Measurements from ENCODE around the gene GGA1. TPM values are rescaled to one million over a fixed set of nuclear protein-coding genes. Genes with fewer than 3 reads are reported as not detected.
"Not testable (repeated sequence)": the region's sequence is repeated elsewhere in the genome, so short reads cannot be mapped to it uniquely, and the experiment has no call there.

The GGA1 gene
- total RNA-seq, 4 donors from 2014 or later, result 30.3 to 44.7 (median 40.9) TPM

DNA sequence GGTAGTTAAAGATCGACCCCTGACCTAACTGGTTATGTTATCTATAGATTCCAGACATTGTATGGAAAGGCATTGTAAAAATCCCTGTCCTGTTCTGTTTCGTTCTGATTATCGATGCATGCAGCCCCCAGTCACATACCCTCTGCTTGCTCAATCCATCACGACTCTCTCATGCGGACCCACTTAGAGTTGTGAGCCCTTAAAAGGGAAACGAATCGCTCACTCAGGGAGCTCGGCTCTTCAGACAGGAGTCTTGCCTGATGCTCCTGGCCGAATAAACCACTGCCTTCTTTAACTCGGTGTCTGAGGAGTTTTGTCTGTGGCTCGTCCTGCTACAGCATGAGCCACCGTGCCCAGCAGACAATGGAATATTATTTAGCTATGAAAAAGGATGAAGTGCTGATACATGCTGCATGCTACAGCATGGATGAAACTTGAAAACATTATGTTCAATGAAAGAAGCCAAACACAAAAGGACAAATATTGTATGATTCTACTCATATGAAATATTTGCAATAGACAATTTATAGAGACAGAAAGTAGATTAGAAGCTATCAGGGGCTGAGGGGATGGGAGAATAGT lies 16.7 kb upstream of the GGA1 start:
- 88% methylated on average over 12 of the region's 12 CpGs for WGBS
- no peak overlapping the region for H3K27ac ChIP-seq (replicated peaks in 1 of 4)
- H3K9me3 ChIP-seq, result no peaks in the 10 kb centered on the region
- H3K4me3 ChIP-seq, result peak overlapping the region in 1 of 4 donors; percentile 21
- no peaks in the 10 kb centered on the region for H3K36me3 ChIP-seq
- intact Hi-C loops (cut with DNase I), result loop anchor here (2.0 kb wide), 1 partner anchor 47 kb away; no protein-coding TSS in a partner anchor
- peaks cover 0 to 22% (median 0%) of the 10 kb centered on the region in 4 donors for H3K27me3 ChIP-seq
- no peak for TF ChIP-seq POLR2AphosphoS5 (IDR thresholded peaks at IDR 0.05)
- no peak for TF ChIP-seq POLR2A (IDR thresholded peaks at IDR 0.05; ENCODE audit: low read depth)
- no peak for DNase-seq (ENCODE audit: extremely low spot score)
- H3K4me1 ChIP-seq, result peaks cover 0 to 11% (median 3%) of the 10 kb centered on the region in 4 donors

GRCh38 chr22:37594237-37594636 lies 14.4 kb upstream of the GGA1 start:
- peaks cover 0 to 22% (median 0%) of the 10 kb centered on the region in 4 donors for H3K27me3 ChIP-seq
- no peaks in the 10 kb centered on the region for H3K9me3 ChIP-seq
- peaks cover 0 to 11% (median 5%) of the 10 kb centered on the region in 4 donors for H3K4me1 ChIP-seq
- no peaks in the 10 kb centered on the region for H3K36me3 ChIP-seq
- H3K27ac ChIP-seq (replicated peaks in 1 of 4), result no peak overlapping the region
- no peak overlapping the region for H3K4me3 ChIP-seq
- DNase-seq (ENCODE audit: extremely low spot score), result no peak
- 95% methylated on average over 5 of the region's 5 CpGs for WGBS
- intact Hi-C loops (cut with DNase I), result no loop called here
- no peak for TF ChIP-seq POLR2AphosphoS5 (IDR thresholded peaks at IDR 0.05)
- TF ChIP-seq EP300 (IDR thresholded peaks at IDR 0.05), result no peak
- no peak for TF ChIP-seq POLR2A (IDR thresholded peaks at IDR 0.05; ENCODE audit: low read depth)

- no peaks in the 10 kb centered on the region for H3K9me3 ChIP-seq
- H3K36me3 ChIP-seq, result no peaks in the 10 kb centered on the region
- TF ChIP-seq CTCF (IDR thresholded peaks at IDR 0.05) (no peak), EP300 (IDR thresholded peaks at IDR 0.05) (no peak), POLR2AphosphoS5 (IDR thresholded peaks at IDR 0.05) (no peak), POLR2A (IDR thresholded peaks at IDR 0.05; ENCODE audit: low read depth) (no peak)
- no peak overlapping the region for H3K4me3 ChIP-seq
- H3K27ac ChIP-seq (replicated peaks in 1 of 4), result no peak overlapping the region
- peaks cover 0 to 47% (median 0%) of the 10 kb centered on the region in 4 donors for H3K27me3 ChIP-seq
- 59% methylated on average over 4 of the region's 4 CpGs for WGBS
- intact Hi-C loops (cut with DNase I), result no loop called here
- DNase-seq (ENCODE audit: extremely low spot score), result no peak
- peaks cover 0 to 6% (median 0%) of the 10 kb centered on the region in 4 donors for H3K4me1 ChIP-seq
Measured at GRCh38 chr22:37599153-37599552, 9.5 kb upstream of the GGA1 start.

GRCh38 chr22:37601203-37601539 lies 7.5 kb upstream of the GGA1 start:
- H3K36me3 ChIP-seq, result no peaks in the 10 kb centered on the region
- no peaks in the 10 kb centered on the region for H3K9me3 ChIP-seq
- H3K4me3 ChIP-seq, result no peak overlapping the region
- WGBS, result 46% methylated on average over 4 of the region's 4 CpGs
- intact Hi-C loops (cut with DNase I), result no loop called here
- H3K4me1 ChIP-seq, result peaks cover 0 to 6% (median 0%) of the 10 kb centered on the region in 4 donors
- H3K27me3 ChIP-seq, result peaks cover 0 to 36% (median 0%) of the 10 kb centered on the region in 4 donors
- no peak for DNase-seq (ENCODE audit: extremely low spot score)
- TF ChIP-seq POLR2AphosphoS5 (IDR thresholded peaks at IDR 0.05), result no peak
- TF ChIP-seq CTCF (IDR thresholded peaks at IDR 0.05), result no peak
- no peak overlapping the region for H3K27ac ChIP-seq (replicated peaks in 1 of 4)

- no peak for DNase-seq (ENCODE audit: extremely low spot score)
- H3K9me3 ChIP-seq, result no peaks in the 10 kb centered on the region
- WGBS, result 45% methylated on average over 14 of the region's 14 CpGs
- H3K36me3 ChIP-seq, result no peaks in the 10 kb centered on the region
- no peak overlapping the region for H3K27ac ChIP-seq (replicated peaks in 1 of 4)
- intact Hi-C loops (cut with DNase I), result no loop called here
- no peak overlapping the region for H3K4me3 ChIP-seq
- TF ChIP-seq EP300 (IDR thresholded peaks at IDR 0.05) (no peak), POLR2AphosphoS5 (IDR thresholded peaks at IDR 0.05) (no peak), POLR2A (IDR thresholded peaks at IDR 0.05; ENCODE audit: low read depth) (no peak), CTCF (IDR thresholded peaks at IDR 0.05) (no peak)
- H3K27me3 ChIP-seq, result peaks cover 0 to 35% (median 0%) of the 10 kb centered on the region in 4 donors
- H3K4me1 ChIP-seq, result peaks cover under 1 to 8% (median under 1%) of the 10 kb centered on the region in 4 donors
Measured at GRCh38 chr22:37601540-37602442, 6.8 kb upstream of the GGA1 start.

DNA sequence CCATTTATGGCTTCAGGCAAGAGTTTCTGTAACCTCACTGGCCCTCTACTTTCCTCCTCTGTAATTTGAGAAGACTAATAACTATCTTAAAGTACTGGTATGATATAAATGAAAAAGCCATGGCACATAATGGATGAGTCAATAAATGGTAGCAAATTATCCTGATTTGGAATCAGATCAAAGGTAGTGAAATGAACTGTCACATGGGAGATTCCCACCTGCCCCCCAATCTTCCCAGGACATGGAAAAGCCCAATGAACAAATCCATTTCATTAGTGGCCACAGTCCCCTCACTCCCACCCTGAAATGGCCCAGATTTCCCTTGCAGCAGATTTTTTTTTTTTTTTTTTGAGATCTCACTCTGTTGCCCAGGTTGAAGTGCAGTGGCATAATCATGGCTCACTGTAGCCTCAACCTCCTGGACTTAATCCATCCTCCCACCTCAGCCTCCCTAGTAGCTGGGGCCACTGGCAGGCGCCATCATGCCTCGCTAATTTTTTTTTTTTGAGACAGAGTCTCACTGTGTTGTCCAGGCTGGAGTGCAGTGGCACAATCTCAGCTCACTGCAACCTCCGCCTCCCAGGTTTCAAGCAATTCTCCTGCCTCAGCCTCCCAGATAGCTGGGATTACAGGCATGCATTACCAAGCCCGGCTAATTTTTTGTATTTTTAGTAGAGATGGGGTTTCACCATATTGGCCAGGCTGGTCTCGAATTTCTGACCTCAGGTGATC lies 5.9 kb upstream of the GGA1 start:
- DNase-seq (ENCODE audit: extremely low spot score); H3K9me3 ChIP-seq; H3K4me3 ChIP-seq; intact Hi-C loops (cut with DNase I); H3K27ac ChIP-seq (replicated peaks in 1 of 4); H3K36me3 ChIP-seq: not testable (repeated sequence)
- WGBS, result 86% methylated on average over 5 of the region's 5 CpGs
- H3K27me3 ChIP-seq, result peaks cover 0 to 35% (median 0%) of the 10 kb centered on the region in 4 donors
- peaks cover 3 to 17% (median 10%) of the 10 kb centered on the region in 4 donors for H3K4me1 ChIP-seq
